NK-92 (cell line): ENCODE data around the gene PLEKHN1.
A peak's percentile ranks its signal among the peaks of the same experiment; 100 is the strongest.
"Not testable (repeated sequence)": the region's sequence is repeated elsewhere in the genome, so short reads cannot be mapped to it uniquely, and the experiment has no call there.

Experiments used
- DNase-seq: peaks from one replicate; lab custom pipeline; 2025; ENCODE audit not compliant: unreplicated experiment; lab: John Stamatoyannopoulos, UW

Gene PLEKHN1

DNA sequence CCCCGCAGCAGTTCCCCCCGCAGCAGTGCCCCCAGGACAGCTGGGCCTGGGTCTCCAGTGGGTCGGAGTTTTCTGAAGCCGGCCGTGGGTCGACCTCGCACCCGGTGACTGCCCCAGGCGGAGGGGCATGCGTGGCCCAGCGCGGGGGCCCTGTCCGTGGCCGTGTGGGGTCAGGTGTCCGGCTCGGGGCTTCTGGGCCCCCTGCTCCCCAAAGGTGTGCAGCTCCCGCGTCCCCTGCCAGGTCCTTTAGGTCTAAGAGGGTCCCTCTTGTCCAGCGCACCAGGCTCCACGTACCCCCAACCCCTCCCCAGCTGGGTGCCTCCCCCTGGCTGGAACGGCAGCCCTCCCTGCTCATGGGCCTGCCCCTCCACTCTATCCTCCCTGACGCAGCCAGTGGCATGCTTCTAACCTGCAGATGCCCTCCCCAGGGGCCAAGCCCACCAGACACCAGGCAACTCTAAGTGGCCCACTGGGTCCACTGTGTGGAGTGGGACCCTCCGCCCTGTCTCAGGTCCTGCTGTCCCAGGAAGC lies 39.6 kb downstream of the PLEKHN1 start:
- DNase-seq, result no peak

DNA sequence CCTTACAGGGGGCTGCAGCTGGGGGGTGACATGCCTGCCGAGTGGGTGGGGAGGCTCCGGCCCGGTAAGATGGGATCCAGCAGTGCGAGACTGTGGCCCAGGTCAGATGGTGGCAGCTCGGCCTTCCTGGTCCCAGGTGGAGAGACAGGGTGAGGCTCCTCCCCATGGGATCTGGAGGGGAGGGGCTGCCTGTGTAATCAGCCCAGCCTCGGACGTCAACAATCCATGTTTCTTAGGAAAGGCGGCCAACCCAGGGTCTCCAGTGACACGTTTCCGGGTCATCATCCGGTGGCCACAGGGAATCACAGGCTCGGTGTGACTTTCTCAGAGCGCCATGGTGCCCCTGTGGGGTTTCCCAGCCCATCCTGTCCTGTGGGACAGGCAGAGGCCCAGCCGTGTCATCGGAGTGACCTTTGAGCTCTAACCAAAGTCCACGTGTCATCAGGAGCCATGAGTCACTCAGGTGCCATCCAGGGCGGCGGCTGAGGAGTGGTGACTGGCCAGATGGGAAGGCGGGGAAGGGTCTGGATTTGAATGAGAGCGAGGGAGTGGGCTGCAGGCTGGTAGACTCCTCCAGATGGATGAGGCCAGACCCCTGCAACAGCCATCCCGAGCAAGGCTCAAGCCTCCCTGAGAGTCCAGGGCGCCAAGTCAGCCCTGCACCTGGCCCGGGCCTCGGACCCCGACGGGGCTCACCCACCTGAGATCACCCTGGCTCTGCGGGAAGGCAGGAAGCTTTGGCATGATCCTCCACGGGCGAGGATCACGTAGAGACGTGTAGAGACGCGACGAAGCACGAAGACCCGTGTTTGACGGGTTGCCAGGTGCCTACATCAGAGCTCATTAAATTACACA lies 40.2 kb downstream of the PLEKHN1 start:
- no peak for DNase-seq

DNA sequence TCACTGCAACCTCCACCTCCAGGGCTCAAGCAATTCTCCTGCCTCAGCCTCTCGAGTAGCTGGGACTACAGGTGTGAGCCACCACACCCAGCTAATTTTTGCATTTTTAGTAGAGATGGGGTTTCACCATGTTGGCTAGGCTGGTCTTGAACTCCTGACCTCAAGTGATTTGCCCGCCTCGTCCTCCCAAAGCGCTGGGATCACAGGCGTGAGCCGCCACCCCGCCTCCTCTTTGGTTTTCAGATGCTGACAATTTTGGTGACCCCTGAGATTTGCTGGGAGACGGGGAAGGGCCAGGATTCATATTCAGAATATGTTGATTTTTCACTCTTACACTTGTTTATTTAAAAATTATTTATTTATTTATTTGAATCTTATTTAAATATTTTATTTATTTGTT lies 43.8 kb downstream of the PLEKHN1 start:
- not testable (repeated sequence) for DNase-seq

DNA sequence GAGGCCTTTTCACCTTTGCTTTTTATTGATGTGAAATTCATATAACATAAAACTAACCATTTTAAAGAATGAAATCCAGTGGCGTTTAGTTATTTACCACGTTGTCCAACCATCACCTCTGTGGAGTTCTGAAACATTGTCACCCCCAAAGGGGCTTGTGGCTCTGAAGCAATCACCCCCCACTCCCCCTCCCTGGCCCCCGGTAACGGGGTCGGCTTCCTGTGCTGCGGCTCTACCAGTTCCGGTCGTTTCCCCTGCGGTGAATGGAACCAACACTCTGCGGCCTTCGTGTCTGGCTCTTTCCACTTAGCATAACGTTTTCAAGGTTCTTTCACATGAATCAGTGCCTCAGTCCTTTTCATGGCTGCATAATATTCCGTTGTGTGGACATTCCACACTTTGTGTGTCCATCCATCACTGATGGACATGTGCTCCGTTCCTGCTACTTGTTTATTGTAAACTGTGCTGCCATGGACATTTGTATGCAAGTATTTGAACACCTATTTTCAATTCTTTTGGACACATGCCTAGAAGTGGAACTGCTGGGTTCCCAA lies 45.2 kb downstream of the PLEKHN1 start:
- no peak for DNase-seq

DNA sequence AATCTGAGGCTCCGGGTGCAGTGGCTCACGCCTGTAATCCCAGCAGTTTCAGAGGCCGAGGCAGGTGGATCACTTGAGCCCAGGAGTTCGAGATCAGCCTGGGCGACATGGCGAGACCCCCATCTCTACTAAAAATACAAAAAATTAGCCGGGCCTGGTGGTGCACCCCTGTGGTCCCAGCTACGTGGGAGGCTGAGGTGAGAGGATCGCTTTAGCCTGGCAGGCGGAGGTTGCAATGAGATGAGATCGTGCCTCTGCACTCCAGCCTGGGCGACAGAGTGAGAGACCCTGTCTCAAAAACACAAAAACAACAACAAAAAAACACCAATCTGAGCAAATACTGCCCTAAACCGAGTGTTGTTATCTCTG lies 46.4 kb downstream of the PLEKHN1 start:
- not testable (repeated sequence) for DNase-seq

DNA sequence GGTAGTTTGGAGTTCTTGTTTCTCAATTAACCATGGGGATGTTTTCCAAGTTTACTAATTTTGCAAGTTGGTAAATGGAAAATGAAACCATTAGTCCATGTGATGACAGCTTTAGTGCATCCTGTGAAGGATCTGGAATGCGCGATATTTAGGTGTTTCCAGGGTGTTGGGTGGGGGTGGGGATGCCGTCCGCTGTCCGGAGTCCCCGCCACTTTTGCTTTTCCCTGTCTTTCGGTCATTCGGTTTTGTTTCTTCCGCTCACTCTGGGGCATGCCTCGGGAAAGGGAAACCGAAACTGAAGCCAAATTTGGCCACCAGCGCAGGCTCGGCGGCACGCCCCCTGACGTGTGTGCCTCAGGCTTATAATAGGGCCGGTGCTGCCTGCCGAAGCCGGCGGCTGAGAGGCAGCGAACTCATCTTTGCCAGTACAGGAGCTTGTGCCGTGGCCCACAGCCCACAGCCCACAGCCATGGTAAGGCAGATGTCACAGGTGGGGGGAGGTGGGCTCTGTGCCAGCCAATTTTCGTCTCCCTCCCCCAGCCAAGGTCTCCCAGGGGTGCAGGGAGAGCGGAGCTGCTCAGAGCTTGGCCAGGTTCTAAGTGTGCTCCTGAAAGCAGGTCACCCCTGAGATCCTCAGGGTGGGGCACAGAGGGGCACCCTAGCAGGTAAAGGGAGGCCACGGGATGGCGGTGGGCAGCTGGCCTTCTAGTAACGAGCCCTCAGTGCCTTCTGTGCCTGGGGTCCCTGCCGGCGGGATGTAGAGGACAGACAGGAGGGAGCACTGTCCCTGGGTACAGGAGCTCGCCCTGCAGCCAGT lies 47.0 kb downstream of the PLEKHN1 start, which contains the start of gene ISG15:
TSS of gene ISG15 (plus strand) at position 393 of the 817 bp plus-strand sequence. CDS start at position 470, 77 bp downstream.
- peak; percentile 54 for DNase-seq

DNA sequence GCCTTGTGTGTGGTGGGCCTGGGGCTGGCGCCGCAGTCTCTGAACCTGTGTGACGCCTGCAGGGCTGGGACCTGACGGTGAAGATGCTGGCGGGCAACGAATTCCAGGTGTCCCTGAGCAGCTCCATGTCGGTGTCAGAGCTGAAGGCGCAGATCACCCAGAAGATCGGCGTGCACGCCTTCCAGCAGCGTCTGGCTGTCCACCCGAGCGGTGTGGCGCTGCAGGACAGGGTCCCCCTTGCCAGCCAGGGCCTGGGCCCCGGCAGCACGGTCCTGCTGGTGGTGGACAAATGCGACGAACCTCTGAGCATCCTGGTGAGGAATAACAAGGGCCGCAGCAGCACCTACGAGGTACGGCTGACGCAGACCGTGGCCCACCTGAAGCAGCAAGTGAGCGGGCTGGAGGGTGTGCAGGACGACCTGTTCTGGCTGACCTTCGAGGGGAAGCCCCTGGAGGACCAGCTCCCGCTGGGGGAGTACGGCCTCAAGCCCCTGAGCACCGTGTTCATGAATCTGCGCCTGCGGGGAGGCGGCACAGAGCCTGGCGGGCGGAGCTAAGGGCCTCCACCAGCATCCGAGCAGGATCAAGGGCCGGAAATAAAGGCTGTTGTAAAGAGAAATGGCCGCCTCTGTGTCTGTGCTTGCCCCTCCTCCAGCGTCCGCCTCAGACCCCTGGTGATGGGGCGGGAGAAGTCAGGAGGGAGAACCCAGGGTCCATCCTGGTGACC lies 47.8 kb downstream of the PLEKHN1 start:
- no peak for DNase-seq

DNA sequence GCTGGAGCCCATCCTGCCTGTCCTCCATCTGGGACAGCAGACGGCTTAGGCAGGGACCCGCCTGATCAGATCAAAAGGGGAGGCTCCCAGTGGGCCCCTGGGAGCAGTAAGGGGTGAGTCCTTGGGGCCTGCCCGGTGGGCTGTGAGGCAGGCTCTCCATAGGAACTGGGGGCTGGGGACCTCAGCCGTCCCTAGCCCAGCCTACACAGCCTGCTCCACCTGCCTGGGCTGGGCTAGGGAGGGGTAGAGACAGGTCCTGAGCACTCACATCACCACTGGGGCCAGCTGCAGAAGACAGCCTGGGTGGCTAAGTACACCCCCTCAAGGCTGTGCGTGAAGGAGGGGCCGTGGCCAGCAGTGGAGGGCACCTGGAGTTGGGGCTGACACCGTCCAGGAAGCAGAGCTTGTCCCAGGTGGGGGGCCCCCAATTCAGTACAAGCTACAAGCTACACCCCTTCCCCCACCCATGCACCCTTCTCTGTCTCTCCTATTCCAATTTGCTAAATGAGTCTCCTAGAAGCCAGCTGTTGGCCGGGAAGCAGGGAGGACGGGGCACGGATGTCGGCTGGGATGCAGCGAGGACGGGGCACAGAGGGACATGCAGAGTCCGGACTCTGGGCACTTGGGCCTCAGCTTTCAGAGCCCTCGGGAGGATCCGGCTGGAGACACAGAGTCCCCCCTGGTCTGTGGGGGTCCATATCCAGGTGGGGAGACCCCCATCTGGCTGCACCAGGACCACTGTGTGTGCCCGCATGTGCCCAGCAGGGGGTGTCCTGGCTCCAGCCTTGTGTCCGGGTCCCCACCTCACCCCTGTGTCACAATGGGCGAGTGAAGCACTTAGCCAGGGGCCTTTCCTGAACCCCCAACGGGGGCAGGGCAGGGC lies 48.8 kb downstream of the PLEKHN1 start:
- no peak for DNase-seq

DNA sequence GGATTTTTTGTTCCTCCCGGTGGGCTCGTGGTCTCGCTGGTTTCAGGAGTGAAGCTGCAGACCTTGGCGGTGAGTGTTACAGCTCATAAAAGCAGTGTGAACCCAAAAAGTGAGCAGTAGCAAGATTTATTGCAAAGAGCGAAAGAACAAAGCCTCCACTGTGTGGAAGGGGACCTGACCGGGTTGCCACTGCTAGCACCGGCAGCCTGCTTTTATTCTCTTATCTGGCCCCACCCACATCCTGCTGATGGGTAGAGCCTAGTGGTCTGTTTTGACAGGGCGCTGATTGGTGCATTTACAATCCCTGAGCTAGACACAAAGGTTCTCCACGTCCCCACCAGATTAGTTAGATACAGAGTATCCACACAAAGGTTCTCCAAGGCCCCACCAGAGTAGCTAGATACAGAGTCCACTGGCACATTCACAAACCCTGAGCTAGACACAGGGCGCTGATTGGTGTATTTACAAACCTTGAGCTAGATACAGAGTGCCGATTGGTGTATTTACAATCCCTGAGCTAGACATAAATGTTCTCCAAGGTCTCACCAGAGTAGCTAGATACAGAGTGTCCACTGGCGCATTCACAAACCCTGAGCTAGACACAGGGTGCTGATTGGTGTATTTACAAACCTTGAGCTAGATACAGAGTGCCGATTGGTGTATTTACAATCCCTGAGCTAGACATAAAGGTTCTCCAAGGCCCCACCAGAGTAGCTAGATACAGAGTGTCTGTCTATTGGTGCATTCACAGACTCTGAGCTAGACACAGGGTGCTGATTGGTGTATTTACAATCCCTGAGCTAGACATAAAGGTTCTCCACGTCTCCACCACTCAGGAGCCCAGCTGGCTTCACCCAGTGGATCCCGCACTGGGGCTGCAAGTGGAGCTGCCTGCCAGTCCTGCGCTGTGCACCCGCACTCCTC lies 51.4 kb downstream of the PLEKHN1 start:
- not testable (repeated sequence) for DNase-seq

DNA sequence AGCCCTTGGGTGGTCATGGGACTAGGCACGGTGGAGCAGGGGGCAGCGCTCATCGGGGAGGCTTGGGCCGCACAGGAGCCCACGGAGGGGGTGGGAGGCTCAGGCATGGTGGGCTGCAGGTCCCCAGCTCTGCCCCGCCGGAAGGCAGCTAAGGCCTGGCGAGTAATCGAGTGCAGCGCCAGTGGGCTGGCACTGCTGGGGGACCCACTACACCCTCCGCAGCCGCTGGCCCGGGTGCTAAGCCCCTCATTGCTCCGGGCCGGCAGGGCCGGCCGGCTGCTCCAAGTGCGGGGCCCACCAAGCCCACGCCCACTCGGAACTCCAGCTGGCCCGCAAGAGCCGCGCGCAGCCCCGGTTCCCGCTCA lies 52.0 kb downstream of the PLEKHN1 start:
- not testable (repeated sequence) for DNase-seq

DNA sequence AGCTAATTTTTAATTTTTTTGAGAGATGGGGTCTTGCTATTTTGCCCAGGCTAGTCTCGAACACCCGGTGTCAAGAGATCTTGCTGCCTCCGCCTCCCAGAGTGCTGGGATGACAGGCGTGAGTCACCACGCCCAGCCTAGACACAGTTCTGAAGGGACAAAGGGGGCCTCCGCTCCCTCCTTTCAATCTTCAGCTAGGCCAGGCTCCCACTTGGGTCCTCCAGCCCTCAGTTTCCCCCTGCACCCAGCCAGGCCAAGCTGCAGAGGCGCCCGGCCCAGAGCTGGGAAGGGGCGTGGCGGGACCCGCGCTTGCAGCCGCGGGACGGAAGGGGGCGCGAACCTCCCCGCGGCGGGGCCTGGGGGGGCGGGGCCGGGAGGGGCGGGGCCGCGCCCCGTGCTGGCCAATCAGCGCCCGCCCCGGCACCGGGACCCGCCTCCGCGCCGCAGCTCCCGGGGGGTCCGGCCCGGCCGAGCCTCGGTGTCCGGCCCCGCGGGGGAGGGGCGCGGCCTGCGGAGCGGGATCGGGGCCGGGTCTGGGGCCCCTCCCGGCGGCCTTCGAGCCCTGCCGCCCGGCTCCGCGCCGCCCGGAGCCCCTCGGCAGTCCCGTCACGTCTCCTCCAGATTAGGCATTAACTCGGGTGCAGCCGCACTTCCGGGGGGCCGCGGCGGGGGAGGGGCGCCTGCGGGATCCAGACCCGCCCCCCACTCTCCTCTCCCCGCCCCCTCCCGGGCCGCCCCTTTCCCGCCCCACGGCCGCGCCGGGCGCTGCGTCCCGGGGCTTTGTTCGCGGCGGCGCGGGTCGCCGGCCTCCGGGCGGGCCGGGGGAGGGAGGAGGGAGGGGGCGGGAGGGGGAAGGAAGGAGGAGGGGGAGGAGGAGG lies 53.1 kb downstream of the PLEKHN1 start:
- DNase-seq, result no peak

DNA sequence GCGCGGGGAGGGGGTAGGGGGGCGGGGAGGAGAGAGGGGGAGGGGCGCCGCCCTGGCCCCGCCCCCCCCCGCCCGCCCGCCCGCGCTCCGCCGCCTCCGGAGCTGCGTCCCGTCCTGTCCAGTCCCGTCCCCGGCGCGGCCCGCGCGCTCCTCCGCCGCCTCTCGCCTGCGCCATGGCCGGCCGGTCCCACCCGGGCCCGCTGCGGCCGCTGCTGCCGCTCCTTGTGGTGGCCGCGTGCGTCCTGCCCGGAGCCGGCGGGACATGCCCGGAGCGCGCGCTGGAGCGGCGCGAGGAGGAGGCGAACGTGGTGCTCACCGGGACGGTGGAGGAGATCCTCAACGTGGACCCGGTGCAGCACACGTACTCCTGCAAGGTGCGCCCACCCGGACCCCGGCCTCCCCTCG lies 53.7 kb downstream of the PLEKHN1 start, which contains the start of gene AGRN:
TSS of gene AGRN (plus strand) at position 121 of the 405 bp plus-strand sequence. CDS start at position 174, 53 bp downstream.
- no peak for DNase-seq

DNA sequence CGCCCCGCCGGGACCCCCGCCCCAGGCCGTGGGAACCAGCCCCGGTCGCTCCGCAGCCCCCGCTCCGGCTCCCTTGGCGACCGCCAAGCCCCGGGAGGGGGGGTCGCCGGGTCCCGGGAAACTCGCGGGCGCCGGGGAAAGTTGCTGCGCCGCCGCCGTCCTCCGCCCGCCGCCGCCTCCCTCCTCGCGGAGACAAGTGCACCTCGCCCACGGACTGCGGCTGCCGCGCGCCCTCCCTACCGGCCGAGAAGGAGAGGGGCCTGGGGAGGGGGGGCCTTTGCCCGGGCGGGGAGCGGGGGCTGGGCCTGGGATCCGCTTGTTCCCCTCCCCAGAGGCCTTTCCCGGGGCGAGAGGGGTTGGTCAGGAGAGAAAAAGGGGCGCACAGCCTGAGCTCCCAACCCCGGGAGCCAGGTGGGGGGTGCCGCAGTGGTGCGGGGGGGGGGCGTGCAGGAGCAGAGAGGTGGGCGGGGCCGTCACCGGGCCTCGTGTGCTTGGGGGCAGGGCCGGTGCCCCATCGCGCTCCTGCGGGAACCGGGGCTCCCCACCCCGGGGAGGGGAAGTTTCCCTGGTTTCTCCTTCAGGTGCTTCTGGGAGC lies 54.2 kb downstream of the PLEKHN1 start:
- no peak for DNase-seq

DNA sequence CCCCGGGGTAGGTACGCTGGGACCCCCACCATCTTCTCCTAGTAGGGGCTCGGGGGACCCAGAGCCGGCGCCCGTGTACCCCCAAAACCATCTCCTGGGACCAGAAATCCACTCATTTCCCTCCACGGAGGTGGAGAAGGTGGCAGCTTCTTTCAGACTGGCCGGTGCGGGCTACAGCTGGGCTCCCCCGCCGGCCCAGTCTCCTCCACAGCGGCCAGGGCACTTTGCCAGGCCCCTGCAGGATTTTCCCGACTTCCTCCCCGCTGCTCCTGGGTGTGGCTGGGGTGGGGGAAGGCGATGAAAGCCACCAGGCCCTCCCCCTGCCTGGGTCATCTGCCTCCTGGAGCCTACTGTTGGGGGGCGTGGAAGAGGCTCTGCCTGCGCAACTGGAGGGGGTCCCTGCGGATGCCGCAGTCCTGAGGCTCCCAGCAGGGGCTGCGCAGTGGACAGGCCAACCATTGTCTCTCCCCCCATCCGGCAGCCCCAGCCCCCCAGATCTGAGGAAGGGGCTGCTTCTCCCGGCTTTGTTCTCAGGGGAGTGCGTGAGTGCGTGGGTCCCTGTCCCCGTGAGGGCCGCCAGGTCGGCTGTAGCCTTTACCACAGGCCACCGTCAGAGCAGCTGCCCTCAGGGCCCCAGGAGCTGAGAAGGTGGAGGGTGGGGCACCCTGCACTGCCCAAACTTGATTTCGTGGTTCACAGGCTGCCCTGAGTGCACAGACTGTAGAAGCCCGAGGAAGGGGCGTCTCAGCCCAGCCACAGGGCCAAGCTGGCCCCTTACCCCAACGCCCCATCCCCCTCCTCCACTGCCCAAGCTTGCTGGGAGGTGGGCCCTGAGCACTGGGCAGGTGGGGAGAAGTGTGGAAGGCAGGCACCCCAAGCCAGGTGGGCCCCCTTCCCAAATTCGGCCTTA lies 55.0 kb downstream of the PLEKHN1 start:
- DNase-seq, result no peak

DNA sequence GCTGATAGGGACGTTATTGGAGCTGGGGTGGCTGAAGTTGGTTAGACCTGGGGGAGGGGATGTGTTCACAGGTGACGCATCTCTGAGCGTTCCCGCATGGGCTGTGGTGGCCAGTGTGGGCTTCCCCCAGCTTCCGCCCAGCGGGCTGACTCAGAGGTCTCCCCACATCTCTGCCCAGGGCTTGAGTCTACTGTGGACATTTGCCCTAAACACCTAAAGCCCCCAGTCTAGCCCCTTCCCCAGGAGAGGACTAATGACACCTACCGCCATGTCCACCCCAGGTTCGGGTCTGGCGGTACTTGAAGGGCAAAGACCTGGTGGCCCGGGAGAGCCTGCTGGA lies 55.6 kb downstream of the PLEKHN1 start:
- DNase-seq, result no peak

DNA sequence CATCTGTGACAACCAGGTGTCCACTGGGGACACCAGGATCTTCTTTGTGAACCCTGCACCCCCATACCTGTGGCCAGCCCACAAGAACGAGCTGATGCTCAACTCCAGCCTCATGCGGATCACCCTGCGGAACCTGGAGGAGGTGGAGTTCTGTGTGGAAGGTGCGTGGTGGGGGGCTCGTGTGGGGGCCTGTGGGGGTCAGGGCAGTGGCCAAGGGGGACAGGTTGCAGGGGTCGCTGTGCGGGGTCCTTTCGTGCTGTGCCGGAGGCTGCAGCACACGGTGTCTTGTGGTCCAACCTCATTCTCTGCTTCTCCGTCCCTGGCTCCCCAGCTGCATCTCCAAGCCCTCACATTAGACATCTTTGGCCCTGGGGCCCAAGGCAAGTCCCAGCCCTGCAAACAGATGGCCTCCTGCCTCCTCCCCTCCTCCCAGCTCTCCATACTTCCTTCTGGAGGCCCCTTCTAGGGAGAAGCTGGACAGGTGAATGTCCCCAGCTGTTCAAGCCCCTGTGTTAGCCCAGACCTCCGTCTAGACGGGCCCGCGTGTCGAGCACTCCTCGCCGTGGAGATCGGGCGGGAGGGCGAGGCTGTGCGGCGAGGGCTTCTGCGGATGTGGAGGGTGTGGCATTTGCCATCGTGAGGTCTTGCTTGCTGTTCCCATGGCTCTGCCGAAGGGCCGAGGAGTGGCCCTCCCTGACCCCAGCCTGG lies 56.2 kb downstream of the PLEKHN1 start:
- DNase-seq, result no peak
